GM18519 (cell line): Measurements from ENCODE around the gene AKAP13.
"Not testable (repeated sequence)": the region's sequence is repeated elsewhere in the genome, so short reads cannot be mapped to it uniquely, and the experiment has no call there.

Experiments
- ATAC-seq: cut with Tn5 transposase; IDR thresholded peaks from one replicate; pipeline ENCODE4 v1.9.1; 2021; ENCODE audit warnings: mild to moderate bottlenecking, moderate library complexity; ENCODE audit not compliant: unreplicated experiment, low FRiP score

Gene AKAP13

GRCh38 chr15:85470563-85471271 is 90.3 kb downstream of the AKAP13 start:
- ATAC-seq: no peak

GRCh38 chr15:85472349-85472748 is 91.9 kb downstream of the AKAP13 start:
- ATAC-seq: no peak

GRCh38 chr15:85473455-85473854 is 93.1 kb downstream of the AKAP13 start:
- peak; percentile 32 for ATAC-seq

- ATAC-seq: peak; percentile 23
These were observed 94.4 kb downstream of the AKAP13 start for GRCh38 chr15:85474700-85475316.

GRCh38 chr15:85475317-85475701 is 94.9 kb downstream of the AKAP13 start:
- peak; percentile 46 for ATAC-seq

- ATAC-seq: no peak
These were observed 95.3 kb downstream of the AKAP13 start for GRCh38 chr15:85475711-85476110.

GRCh38 chr15:85477061-85477460 is 96.7 kb downstream of the AKAP13 start:
- no peak for ATAC-seq

- ATAC-seq: no peak
These were observed 97.3 kb downstream of the AKAP13 start for GRCh38 chr15:85477730-85478129.

- no peak for ATAC-seq
These were observed 98.8 kb downstream of the AKAP13 start for GRCh38 chr15:85479071-85479647.

GRCh38 chr15:85480923-85481322 is 100.5 kb downstream of the AKAP13 start:
- ATAC-seq: no peak

- ATAC-seq: not testable (repeated sequence)
These were observed 101.1 kb downstream of the AKAP13 start for GRCh38 chr15:85481543-85481942.

GRCh38 chr15:85482894-85483293 is 102.5 kb downstream of the AKAP13 start:
- no peak for ATAC-seq

GRCh38 chr15:85483955-85484354 is 103.6 kb downstream of the AKAP13 start:
- ATAC-seq: not testable (repeated sequence)

- ATAC-seq: not testable (repeated sequence)
These were observed 104.5 kb downstream of the AKAP13 start for GRCh38 chr15:85484923-85485322.

- ATAC-seq: peak; percentile 65
These were observed 105.7 kb downstream of the AKAP13 start for GRCh38 chr15:85485956-85486567.

- ATAC-seq: not testable (repeated sequence)
These were observed 107.4 kb downstream of the AKAP13 start for GRCh38 chr15:85487796-85488195.

- ATAC-seq: no peak
These were observed 108.6 kb downstream of the AKAP13 start for GRCh38 chr15:85488997-85489396.

- ATAC-seq: no peak
These were observed 109.5 kb downstream of the AKAP13 start for GRCh38 chr15:85489773-85490493.

- no peak for ATAC-seq
These were observed 110.5 kb downstream of the AKAP13 start for GRCh38 chr15:85490856-85491255.

- ATAC-seq: no peak
These were observed 111.3 kb downstream of the AKAP13 start for GRCh38 chr15:85491691-85492090.

GRCh38 chr15:85492406-85492805 is 112.0 kb downstream of the AKAP13 start:
- no peak for ATAC-seq
